Suprapubic skin (tissue), 4 donors: ENCODE measurements around the gene LZTS2. TPM values are rescaled to one million over a fixed set of nuclear protein-coding genes. Genes with fewer than 3 reads are reported as not detected.

Experiments used
- DNase-seq, 2 donors: peaks; one replicate each; pipeline ENCODE4 v3.0.0-alpha.2; 2019; ENCODE audit warnings: low spot score in 2 of 2
- H3K27ac ChIP-seq: fragments of 200-600 bp; sonication (generic); one replicate; pipeline ENCODE4 v1.5.1; 2019
- H3K27me3 ChIP-seq: fragments of 200-600 bp; sonication (generic); one replicate; pipeline ENCODE4 v1.5.1; 2019
- H3K36me3 ChIP-seq: fragments of 200-600 bp; sonication (generic); one replicate; pipeline ENCODE4 v1.5.1; 2019
- H3K4me1 ChIP-seq: fragments of 200-600 bp; sonication (generic); one replicate; pipeline ENCODE4 v1.5.1; 2019
- H3K4me3 ChIP-seq: fragments of 200-600 bp; sonication (generic); one replicate; pipeline ENCODE4 v1.5.1; 2019; ENCODE audit warnings: mild to moderate bottlenecking
- H3K9me3 ChIP-seq: fragments of 200-600 bp; sonication (generic); one replicate; pipeline ENCODE4 v1.5.1; 2019
- EP300 ChIP-seq: sonication (generic); formaldehyde crosslinking; IDR thresholded peaks from one replicate; pipeline ENCODE4 v1.6.1; 2017; ENCODE audit warnings: antibody characterized with exemption
- POLR2A ChIP-seq, 2 donors: fragments of 450-650 bp; IDR thresholded peaks; one replicate each; pipeline ENCODE4 v1.6.1; 2017; ENCODE audit warnings: antibody characterized with exemption in 2 of 2, mild to moderate bottlenecking in 2 of 2, moderate library complexity in 2 of 2
- POLR2AphosphoS5 ChIP-seq, 3 donors: sonication (generic); formaldehyde crosslinking; IDR thresholded peaks; one replicate each; pipeline ENCODE4 v1.6.1; 2017; ENCODE audit warnings: antibody characterized with exemption in 3 of 3
- WGBS: methylation state at CpG from one replicate; pipeline ENCODE4 v1.1.5; 2018; 5-methylcytosine and 5-hydroxymethylcytosine counted together
- total RNA-seq, 4 donors: library from RNA; depleted of rRNA; stranded (reverse); fragments of >200 nt; gene quantifications; one replicate each; pipeline ENCODE4 v1.1.0, GENCODE V29; 2016
- TF ChIP-seq, protein P1 (sequence below), 2 donors: fragments of 200-600 bp in 1 of 2; fragments of 450-650 bp in 1 of 2; sonication (generic) in 1 of 2; IDR thresholded peaks; one replicate each; pipeline ENCODE4 v1.5.1; 2016 to 2019; ENCODE audit warnings: antibody characterized with exemption in 2 of 2, mild to moderate bottlenecking in 1 of 2, moderate library complexity in 1 of 2

The LZTS2 gene
- total RNA-seq, 4 donors from 2014 or later: 51.9 to 88.8 (median 61.2) TPM

DNA sequence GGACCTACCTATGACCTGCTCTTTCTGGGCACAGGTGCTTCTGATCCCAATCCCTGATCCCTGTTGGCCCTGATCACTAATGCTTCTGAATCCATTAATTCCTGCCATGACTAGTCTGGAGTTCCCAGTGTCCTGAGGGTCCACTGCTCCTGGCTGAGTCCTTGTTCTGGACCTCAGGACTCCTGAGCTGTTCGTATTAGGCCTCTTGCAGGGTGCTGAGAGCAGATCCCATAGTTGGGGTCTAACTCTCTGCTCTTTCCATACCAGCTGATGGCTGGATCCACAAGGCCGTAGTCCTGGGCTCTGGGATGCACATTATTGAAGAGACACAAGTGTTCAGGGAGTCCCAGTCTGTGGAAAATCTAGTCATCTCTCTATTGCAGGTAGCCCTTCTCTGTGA is 19.3 kb upstream of the LZTS2 start:
- DNase-seq: peak in 1 of 2 donors; percentile 35
- H3K4me3 ChIP-seq: no peak overlapping the region
- no peak overlapping the region for H3K27ac ChIP-seq
- H3K27me3 ChIP-seq: no peaks in the 10 kb centered on the region
- H3K4me1 ChIP-seq: no peaks in the 10 kb centered on the region
- no CpG with 5 or more reads among the region's 2 CpGs for WGBS
- no peaks in the 10 kb centered on the region for H3K9me3 ChIP-seq
- TF ChIP-seq EP300 (no peak), POLR2A (IDR thresholded peaks at IDR 0.05) (no peak), POLR2AphosphoS5 (IDR thresholded peaks at IDR 0.05) (no peak)
- TF ChIP-seq, protein P1, sequence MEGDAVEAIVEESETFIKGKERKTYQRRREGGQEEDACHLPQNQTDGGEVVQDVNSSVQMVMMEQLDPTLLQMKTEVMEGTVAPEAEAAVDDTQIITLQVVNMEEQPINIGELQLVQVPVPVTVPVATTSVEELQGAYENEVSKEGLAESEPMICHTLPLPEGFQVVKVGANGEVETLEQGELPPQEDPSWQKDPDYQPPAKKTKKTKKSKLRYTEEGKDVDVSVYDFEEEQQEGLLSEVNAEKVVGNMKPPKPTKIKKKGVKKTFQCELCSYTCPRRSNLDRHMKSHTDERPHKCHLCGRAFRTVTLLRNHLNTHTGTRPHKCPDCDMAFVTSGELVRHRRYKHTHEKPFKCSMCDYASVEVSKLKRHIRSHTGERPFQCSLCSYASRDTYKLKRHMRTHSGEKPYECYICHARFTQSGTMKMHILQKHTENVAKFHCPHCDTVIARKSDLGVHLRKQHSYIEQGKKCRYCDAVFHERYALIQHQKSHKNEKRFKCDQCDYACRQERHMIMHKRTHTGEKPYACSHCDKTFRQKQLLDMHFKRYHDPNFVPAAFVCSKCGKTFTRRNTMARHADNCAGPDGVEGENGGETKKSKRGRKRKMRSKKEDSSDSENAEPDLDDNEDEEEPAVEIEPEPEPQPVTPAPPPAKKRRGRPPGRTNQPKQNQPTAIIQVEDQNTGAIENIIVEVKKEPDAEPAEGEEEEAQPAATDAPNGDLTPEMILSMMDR (IDR thresholded peaks at IDR 0.05): no peak
- H3K36me3 ChIP-seq: peaks cover 39% of the 10 kb centered on the region

DNA sequence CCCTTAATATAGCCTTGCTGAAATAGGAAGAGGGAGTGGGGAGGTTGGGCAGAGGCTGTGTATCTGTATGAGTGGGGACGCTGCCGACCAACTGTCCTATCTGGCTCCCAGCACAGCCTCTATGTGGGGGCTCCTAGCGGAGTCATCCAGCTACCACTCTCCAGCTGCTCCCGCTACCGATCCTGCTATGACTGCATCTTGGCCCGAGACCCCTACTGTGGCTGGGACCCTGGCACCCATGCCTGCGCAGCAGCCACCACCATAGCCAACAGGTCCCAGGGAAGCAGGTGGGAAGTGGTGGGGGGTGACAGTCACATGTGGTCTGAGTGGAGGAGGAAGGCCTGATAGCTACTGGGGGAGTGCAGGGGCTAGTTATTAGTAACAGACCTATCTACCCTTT is 18.9 kb upstream of the LZTS2 start:
- TF ChIP-seq, protein P1 (IDR thresholded peaks at IDR 0.05): no peak
- TF ChIP-seq EP300 (no peak), POLR2A (IDR thresholded peaks at IDR 0.05) (no peak), POLR2AphosphoS5 (IDR thresholded peaks at IDR 0.05) (no peak)
- WGBS: 92% methylated on average over 7 of the region's 7 CpGs
- no peaks in the 10 kb centered on the region for H3K4me1 ChIP-seq
- peaks cover 39% of the 10 kb centered on the region for H3K36me3 ChIP-seq
- no peak overlapping the region for H3K27ac ChIP-seq
- H3K4me3 ChIP-seq: no peak overlapping the region
- H3K9me3 ChIP-seq: no peaks in the 10 kb centered on the region
- peak; percentile 34 to 64 for DNase-seq
- no peaks in the 10 kb centered on the region for H3K27me3 ChIP-seq

DNA sequence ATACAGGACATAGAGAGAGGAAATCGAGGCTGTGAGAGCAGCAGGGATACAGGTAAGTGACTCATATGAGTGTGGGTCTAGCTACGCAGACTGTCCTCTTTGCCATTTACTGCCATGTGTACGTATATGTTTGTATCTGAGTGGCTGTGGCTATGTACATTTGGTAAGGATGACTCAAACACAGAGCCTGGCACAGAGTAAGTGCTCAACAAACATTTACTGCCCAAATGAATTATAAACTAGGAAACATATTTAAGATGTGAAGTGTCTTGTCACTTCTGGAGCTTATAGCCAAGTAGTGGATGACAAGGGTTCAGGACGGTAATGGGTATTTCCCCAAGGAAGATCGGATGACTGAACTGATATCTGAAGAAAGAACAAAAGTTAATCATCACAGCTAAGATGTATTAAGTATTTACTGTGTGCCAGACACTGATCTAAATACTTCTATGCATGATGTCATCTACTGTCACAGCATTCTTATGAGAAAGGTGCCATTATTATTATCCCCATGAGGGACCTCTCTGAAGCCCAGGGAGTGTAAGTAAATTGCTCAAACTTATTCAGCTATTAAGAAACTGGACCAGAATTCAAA is 18.3 kb upstream of the LZTS2 start:
- Histone ChIP-seq H3K9me3 (no peaks in the 10 kb centered on the region), H3K4me1 (peaks cover 5% of the 10 kb centered on the region), H3K27me3 (no peaks in the 10 kb centered on the region), H3K27ac (no peak overlapping the region), H3K4me3 (no peak overlapping the region), H3K36me3 (peaks cover 39% of the 10 kb centered on the region)
- TF ChIP-seq, protein P1 (IDR thresholded peaks at IDR 0.05): no peak
- peak in 1 of 2 donors; percentile 24 for DNase-seq
- 91% methylated on average over 5 of the region's 5 CpGs for WGBS

DNA sequence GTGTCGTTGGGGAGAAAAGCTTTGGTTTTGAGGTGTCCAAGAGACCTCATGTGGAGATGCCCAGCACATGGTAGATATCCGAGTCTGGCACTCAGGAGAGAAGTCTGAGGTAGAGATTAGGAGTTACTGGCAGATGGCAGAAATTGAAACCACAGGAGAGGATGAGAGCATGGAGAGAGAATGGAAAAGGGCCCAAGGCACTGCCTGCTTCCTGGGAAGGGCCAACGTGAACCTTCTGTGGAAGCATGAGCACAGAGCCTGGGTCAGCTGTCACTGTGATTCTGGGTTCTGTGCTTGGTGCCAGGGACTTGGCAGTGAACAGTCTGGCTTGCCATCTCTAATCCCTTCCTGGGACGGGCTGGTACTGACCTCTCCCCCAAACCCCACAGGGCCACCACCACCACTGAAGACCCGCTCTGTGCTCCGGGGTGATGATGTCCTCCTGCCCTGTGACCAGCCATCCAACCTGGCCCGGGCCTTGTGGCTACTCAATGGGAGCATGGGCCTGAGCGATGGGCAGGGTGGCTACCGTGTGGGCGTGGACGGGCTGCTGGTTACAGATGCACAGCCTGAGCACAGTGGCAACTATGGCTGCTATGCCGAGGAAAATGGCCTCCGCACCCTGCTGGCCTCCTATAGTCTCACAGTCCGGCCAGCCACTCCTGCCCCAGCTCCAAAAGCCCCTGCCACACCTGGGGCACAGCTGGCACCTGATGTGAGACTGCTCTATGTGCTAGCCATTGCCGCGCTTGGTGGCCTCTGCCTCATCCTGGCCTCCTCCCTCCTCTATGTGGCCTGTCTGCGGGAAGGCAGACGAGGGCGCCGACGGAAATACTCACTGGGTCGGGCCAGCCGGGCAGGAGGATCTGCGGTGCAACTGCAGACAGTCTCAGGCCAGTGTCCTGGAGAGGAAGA is 16.4 kb upstream of the LZTS2 start:
- Histone ChIP-seq H3K36me3 (peaks cover 39% of the 10 kb centered on the region), H3K4me3 (no peak overlapping the region), H3K9me3 (no peaks in the 10 kb centered on the region), H3K27ac (no peak overlapping the region), H3K27me3 (no peaks in the 10 kb centered on the region), H3K4me1 (peaks cover 20% of the 10 kb centered on the region)
- DNase-seq: peak; percentile 56 to 69
- WGBS: 84% methylated on average over 11 of the region's 24 CpGs
- TF ChIP-seq EP300 (no peak), POLR2A (IDR thresholded peaks at IDR 0.05) (no peak), POLR2AphosphoS5 (IDR thresholded peaks at IDR 0.05) (no peak)
- TF ChIP-seq, protein P1 (IDR thresholded peaks at IDR 0.05): no peak

DNA sequence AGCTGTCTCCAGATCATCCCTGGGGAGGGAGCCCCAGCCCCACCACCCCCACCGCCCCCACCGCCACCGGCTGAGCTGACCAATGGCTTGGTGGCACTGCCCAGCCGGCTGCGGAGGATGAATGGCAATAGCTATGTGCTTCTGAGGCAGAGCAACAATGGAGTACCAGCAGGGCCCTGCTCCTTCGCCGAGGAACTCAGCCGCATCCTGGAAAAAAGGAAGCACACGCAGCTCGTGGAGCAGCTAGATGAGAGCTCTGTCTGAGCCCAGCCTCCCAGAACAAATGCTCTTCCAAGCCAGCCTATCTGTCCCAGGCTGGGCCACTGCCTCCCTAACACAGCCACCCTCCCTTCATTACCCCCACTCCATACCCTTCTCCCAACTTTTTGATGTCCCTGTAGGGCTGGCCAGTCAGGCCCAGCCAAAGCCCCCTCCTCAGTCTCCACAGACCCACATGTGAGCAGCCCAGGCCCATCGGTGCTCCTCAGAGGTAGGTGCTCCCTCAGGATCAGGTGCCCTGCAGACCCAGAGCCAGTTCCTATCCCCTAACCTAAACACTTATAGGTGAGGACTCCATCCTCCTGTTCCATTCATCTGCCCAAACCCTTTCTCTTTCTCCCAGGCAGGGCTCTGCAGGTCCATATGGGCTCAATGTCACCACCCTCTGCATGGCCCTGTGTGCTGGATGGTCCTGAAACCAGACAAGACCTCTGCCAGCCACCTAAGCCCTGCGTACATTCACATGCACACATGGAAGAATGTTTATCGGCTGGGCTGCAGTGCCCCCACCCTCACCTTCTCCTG is 15.5 kb upstream of the LZTS2 start:
- TF ChIP-seq POLR2AphosphoS5 (IDR thresholded peaks at IDR 0.05) (no peak), POLR2A (IDR thresholded peaks at IDR 0.05) (no peak), EP300 (no peak)
- TF ChIP-seq, protein P1 (IDR thresholded peaks at IDR 0.05): no peak
- Histone ChIP-seq H3K4me1 (peaks cover 29% of the 10 kb centered on the region), H3K27ac (no peak overlapping the region), H3K9me3 (no peaks in the 10 kb centered on the region), H3K4me3 (no peak overlapping the region), H3K27me3 (no peaks in the 10 kb centered on the region), H3K36me3 (peaks cover 39% of the 10 kb centered on the region)
- WGBS: 80% methylated on average over 8 of the region's 13 CpGs
- DNase-seq: peak; percentile 40 to 62
